ENCODE data around the gene ADIG. TPM values are rescaled to one million over a fixed set of nuclear protein-coding genes. Genes with fewer than 3 reads are reported as not detected.
A peak's percentile ranks its signal among the peaks of the same experiment; 100 is the strongest.

ADIG gene
- total RNA-seq = not detected

DNA sequence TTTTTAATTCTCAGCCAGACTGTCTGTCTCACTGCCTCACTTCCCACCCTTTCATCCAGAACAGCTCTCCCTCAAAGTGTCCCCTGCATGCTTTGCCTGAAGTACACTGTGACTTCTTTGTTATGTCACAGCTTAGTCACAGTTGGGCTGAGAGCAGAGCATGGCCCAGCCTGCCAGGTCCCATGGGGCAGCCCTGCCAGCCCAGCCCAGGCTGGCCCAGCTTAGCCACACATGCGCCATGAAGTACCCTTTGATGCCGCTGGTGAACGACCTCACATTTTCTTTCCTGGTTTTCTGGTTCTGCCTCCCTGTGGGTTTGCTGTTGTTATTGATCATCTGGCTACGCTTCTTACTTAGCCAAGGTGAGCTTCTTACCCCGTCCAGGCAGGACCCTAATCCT is at the start of gene ADIG:
Gene ADIG, plus strand, starts transcription at position 185 of the 400 bp plus-strand sequence. Its CDS starts 54 bp downstream, at position 239.
- DNase-seq = no peak

DNA sequence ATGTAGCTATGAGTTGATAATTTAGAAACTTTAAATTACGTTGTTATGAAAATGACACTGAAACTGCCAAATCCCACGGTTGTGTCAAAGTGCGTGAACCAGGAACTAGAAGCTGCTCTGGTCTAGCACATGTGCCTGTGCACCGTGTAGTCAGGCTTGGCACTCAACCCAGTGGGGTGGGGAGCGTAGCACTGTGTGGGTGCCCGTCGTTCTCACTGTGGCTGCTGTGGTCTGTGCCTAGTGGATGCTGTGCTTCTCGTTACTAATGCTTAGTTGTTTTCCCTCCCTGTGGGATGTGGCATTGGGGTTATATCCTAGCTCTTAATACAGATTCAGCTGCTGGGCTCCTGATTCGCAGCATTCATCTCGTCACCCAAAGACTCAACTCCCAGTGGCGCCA is 46.2 kb upstream of the ADIG start:
- DNase-seq = no peak

DNA sequence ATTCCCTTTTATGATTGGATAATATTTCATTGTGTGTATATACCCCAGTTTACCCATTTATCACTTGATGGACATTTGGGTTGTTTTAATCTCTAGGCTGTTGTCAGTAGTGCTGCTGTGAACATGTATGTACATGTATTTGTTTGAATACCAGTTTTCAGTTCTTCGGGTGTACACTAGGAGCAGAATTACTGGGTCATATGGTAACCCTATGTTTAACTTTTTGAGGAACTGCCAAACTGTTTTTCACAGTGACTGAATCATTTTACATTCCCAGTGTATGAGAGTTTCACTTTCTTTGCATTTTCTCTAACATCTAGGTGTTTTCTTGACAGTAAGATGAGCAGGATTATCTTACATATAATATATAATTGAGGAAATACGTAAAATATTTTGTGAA is 44.7 kb upstream of the ADIG start:
- no peak for DNase-seq

DNA sequence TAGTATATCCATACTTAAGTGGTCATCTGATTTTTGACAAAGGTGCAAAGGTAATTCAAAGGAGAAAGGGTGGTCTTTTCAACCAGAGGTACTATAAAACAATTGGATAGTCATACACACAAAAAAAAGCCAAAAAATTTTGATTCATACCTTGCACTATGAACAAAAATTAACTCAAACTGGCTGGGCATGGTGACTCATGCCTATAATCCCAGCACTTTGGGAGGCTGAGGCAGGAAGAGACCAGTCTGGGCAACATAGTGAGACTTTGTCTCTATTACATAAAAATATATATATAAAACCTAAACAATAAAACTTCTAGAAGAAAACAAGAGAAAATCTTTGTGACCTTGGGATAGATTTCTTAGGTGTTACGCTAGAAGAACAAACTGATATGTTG is 43.8 kb upstream of the ADIG start:
- DNase-seq = no peak

DNA sequence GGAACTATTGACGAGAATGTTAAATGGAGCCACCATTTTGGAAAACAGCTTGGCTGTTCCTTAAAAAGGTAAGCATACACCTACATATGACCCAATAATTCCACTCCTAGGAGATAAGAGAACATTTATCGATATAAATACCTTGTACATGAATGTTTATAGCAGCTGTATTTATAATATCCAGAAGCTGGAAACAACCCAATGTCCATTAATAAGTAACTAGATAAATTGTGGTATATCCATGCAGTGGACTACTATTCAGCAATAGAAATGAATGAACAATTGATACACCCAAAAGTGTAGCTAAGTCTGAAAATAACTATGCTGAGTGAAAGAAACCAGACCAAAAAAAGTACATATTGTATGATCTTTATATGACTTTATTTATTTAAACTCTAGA is 42.2 kb upstream of the ADIG start:
- no peak for DNase-seq

DNA sequence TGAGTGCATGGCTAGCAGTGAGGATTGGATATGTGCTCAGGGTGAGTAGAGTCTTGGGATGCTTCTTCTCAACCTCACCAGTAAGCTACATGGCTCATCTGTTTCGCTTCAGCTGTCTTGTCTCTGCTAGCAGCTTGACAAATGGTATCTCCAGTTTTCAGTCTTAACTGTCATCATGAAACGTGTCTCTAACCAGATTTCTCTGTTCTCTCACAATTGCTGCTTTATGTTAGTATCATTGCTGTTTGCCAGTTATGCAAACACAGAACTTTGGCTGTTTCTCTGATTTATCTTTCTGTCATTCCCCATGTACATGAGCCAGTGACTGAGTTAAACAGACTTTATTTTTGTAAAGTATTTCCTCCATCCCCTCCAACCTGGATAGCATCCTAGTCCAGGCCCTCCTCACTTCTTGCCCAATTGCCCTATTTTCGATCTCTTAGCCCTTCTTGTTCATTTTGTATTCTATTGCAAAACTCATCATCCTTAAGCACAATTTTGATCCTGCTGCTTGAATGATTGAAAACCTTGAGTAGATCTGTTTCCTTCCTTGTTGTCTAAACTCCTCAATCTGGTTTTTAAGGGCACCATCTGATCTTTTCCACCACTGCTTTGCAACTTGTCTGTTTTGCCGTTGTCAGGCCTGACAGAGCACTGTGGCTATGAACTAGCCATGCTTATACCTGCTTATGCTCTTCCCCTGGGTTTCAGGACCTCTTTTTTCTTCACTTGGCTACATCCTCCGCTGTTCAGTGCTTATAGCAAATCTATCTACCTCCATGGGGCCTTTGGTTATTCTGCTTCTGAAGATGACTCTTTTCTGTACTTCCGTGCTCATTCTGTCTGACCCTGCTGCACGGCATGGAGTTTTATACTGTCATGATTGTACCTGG is 37.7 kb upstream of the ADIG start:
- peak; percentile 20 for DNase-seq

DNA sequence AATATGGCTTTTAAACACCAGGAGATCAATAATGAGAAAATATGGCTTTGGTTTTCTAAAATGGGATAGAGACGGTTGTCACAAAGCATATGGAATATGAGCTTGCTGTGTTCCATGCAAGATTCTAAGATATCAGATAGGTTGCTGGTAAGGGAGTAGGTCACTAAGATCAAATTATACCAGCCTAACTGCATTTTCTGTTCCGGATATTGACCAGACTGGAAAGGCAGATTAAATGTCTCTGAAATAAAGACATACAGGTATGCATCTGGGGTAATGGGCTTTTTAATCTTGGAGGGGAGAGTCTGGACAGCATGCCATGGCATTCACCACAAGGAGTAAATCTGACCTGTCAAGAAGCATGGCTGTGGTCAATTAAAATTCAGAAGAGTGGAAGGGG is 35.2 kb upstream of the ADIG start:
- no peak for DNase-seq

DNA sequence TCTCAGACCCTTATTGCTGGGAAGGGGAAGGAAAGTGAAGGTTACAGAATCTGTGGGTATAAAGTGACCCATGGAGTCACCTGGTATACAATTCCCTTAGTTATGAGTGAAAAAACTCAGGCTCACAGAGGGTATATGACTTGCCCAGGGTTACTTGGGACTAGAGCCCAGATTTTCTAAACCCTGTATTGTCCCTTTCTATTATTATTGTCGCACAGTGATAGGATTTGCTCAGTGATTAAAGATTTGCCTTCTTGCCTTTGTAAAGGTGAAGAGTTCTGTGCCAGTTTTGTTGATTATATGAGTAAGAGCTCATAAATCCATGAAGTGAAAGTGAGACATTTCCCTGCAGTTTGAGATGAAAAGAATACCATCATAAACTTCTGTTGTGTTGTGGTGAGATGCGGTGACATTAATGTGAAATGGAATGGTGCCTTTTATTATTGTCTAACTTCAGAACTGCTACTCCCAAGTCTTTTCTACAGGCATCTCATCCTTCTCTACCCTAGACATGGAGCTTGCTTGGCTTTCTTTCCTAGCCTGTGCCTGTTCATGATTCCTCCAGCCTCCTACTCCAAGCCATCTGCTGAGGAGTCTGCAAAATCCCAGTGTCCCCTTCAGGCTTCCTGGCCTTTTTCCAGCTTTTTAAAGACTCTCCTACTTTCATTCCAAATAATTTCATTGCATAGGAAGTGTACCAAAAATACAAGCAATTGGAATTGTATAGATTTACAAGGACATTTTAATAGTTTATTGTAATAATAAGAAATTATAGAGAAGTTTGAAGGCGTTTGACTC is 33.5 kb upstream of the ADIG start:
- no peak for DNase-seq

DNA sequence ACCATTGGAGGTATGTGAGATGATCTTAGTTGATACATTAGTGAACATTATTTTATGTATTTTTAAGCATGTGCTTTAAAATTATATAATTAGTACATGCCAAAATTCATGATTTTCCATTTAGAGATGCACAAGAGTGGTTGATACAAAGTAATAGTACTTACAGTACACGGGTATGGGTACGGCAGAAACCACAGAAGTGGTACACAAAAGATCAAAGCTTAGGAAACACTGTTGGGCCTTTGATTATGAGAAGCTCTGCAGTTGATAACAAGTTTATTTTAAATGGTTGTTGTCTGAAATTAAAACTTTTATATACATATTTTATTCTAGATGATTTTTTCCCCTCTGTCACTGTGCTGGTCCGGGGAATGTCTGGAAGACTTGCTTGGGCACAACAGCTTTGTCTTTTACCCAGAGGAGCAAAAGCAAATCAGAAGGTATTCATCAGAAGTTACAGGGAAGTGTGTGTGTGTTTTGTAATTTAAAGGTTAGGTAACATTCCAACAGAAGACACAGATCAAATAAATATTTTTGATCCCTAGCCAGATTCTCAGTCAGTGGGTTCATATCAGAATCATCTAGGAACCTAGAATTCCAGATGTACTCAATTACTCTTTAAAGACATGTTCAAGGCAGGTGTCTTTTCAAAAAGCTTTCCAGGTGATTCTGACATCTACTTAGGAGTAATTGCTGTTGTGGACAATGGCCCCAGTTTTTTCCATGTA is 32.5 kb upstream of the ADIG start:
- DNase-seq = no peak

DNA sequence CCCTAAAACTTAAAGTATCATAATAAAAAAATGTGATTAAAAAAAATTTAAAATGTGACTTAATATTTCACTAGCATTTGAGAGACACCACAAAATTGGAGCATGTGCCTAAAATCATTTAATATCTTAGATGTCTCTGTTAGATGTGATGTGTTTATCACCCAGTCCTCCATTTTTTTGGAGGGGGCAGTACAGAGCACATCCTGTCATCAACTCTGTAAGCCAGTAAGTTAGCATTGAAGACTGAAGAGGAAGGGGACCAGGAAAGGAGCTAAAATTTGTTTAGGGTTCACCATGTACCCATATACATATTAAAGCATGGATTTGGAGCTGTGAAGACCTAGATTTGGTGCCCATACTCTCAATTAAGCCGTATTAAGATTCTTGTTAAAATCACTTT is 30.7 kb upstream of the ADIG start:
- no peak for DNase-seq

DNA sequence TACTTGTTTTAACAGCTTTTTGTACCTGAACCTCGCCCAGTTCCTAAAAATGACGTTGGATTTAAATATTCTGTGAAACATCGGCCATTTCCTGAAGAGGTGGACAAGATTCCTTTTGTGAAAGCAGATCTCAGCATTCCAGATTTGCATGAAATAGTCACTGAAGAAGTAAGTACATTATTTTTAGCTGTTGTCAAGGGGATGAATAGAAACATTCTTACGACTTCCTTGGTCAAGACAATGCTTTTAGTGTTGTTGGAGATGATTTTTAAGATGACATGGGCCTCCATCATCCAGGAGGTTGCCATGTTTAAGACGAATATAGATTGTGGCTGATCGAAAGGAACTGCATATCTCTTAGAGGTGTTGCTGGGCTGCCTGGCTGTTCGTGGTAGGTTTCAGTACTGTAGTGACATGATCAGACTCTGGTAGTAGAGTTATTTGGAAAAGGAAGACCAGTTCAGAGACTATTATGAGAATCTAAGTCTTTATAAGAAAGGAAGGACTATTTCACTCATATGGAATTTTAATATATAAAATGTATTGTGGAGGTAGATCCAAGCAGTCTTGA is 29.9 kb upstream of the ADIG start:
- DNase-seq = no peak

DNA sequence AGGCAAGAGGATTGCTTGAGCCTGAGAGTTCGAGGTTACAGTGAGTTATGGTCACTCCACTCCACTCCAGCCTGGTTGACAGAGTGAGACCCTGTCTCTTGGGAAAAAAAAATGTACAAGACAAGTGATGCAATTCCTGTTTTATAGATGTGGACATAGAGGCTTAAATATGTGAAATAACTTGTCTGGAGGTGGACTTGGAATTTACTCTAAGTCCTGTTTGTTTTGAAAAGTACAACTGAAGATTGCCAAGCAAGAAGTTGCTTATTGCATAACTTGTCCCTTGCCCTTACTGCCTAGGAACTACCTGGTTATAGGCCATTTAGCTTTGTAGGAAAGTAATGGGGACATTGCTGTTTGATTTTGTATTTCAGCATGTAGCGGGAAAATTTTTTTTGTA is 26.0 kb upstream of the ADIG start:
- DNase-seq = no peak

DNA sequence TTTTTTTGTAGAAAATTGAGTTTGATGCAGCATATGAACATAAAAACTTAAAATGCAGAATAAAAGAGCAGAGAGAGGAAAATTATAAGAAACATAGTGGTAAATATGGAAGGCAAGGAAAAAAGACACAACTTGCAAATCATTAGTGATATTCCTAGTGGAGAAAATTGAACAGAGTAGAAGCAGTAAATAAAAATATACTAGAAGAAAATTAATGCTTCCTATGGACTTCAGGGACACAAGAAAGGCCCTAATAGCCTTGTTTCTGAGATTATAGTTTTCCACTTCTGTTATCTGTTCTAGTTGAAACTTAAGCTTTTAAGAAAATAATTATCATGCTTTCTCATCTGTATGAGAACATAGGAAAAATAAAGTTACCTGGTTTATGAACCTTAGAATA is 25.6 kb upstream of the ADIG start:
- DNase-seq = no peak

DNA sequence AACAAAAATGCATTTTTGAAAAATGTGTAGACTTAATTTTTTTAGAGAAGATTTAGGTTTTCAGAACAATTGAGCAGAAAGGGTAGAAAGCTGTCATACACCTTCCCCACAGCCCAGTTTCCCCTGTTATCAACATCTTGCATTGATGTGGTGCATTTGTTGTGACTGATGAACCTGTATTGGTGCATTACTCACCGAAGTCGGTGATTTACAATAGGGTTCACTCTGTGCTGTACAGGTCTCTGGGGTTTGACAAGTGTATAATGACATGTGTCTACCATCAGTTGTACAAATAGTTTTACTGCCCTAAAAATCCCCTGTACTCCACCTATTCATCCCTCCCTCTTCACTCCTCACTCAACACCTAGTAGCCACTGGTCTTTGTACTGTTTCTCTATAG is 23.8 kb upstream of the ADIG start:
- DNase-seq = no peak

DNA sequence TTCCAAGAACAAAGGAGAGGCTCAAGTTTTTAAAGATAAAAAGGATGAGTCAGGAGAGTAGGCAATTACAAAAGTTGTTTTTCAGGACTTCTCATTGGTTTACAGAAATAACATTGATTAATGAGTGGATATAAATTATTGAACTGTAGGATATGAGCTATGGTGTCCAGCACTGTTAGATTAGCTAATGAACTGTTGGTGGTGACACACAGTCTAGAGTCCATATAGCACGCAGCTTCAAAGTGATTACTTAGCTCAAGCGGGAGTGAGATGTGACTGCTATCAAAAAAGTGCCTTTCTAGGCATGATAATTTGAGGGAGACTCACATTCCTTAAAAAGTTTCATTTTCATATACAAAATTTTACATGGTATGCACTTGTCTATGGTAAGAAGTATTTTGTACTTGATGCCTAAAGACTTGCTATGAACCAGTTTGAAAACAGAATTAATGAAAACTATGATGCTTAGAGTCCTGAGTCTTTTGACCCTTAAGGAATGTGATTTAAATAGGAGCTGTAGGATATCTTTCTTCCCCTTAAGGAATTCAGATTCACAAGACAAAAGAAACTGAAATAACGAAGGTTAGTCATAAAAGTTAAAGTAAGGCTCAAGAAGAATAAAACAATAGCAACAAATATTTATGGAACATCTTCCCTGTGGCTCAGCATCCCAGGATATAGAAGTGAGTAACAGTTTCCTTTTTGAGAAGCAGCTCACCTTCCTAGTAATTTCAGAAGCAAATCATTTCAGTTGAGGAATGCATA is 22.2 kb upstream of the ADIG start:
- DNase-seq = no peak

DNA sequence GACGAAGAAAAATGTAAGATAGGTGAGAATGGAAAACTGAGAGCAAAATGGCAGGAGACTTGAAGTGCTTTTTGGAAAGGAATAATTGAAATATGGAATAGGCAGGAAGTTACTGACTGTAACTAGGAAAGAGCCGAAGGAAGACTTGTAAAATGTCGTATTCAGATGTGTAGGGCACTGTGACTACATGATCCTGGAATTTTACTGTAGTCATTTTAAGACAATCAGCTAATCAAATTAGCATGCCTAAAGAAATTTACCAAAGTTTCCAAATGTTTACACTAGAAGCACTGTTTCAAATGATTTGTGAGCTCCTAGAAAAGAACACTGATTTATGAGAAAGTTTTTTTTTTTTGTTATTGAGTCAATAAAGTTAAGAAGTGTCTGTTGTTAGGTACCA is 21.2 kb upstream of the ADIG start:
- DNase-seq = no peak

DNA sequence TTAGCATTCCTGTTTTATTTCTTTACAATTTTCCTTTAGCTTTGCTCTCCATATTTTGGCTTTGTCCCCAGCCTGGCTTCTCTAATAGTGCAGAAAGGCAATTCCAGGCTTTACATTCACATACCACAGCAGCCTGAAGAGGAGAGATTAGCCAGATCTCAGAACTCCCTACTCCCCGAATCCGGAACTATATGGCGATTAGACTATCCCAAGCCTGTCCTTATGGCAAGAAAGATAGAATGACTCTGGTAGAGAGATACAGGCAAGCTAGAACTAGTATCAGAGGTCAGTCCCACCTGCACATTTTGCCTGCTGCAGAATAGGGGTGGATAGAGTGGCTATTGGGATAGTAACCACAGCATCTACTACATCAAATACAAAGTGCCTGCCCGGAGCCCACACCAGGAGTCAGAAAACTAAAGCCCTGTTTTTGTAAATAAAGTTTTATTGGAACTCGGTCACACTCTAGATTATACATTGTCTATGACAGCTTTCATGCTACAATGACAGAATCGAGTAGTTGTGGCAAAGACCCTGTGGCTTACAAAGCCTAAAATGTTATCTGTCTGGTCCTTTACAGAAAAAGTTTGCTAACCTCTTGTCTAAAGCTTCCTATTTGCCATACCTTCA is 17.1 kb upstream of the ADIG start:
- no peak for DNase-seq

DNA sequence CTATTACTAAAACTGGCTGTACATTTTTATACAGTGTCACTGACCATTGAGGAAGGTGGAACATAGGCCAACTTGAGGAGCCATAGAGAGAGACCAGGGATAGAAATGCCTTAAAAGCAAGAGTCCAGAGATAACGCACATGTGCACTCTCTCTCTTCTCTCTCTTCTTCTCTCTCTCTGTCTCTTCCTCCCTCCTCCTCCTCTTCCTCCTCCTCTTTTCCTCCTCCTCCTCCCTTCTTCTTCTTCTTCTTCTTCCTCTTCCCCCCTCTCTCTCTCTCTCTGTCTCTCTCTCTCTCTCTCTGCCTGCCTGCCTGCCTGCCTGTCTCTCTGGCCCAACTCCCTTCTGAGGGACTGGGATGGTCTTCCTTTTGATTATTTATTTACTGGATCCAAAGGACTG is 16.3 kb upstream of the ADIG start:
- DNase-seq = no peak

DNA sequence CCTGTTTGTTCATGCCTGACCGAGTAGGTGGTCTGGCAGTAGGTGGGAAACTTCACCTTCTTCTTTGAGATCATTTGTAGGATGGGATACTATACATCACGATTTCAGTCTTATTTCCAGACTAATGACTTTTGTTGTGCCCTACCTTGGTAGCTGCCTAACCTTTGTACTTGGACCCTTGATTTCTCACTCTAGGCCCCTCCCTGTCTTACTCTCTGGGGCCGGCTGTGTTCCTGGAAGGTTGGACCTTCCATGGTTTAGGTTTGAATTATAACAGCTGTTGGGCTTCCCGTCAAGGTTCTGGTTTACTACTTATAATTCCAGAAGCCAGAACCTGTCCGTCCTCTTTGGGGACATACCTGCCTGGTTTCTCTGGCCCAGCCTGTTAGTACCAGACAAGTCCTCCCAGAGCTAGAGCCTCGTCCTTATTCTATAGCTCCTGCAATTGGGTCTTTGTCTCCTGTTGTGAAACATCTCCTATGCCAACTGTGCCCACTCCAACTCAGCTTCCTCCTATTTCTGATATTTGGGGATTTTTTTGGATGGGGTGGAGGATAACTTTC is 14.9 kb upstream of the ADIG start:
- DNase-seq = no peak

DNA sequence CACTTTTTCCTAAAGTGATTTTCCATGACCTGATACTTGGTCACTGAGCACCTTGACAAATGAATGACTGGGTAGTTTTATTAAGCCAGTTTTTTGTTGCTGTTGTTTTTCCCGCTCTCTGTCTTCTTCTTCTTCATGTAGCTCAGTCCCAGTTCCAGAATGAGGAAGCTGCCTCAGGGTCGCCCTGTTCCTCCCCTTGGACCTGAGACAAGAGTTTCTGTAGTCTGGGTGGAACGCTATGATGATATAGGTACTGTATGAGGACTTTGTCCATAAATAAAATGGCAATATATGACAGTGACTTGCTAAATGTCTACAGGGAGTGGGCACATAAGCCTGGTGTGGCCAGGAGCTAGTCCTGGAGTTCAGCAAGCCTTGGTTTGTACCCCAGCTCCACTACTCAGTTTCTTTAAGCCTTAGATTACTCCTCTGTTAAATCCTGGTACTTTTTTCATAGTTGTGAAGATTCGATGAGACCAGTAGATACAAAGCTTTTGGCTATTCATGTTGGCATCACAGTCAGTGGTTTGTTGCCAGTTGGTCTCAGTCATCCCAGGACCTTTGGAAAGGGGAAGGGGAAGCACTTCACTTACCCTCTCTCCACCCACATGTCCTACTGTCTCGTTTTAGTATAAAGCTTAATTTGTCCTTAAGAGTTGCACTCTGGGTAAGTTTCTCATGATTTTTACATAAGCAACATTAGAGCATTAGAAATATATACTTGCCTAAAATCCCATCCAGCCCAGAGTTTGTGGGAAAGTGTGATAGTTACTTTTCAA is 11.1 kb upstream of the ADIG start:
- no peak for DNase-seq

Data from skin of body (tissue), 2 donors.